Measurements from ENCODE around the gene KCNIP2.

KCNIP2 gene

DNA sequence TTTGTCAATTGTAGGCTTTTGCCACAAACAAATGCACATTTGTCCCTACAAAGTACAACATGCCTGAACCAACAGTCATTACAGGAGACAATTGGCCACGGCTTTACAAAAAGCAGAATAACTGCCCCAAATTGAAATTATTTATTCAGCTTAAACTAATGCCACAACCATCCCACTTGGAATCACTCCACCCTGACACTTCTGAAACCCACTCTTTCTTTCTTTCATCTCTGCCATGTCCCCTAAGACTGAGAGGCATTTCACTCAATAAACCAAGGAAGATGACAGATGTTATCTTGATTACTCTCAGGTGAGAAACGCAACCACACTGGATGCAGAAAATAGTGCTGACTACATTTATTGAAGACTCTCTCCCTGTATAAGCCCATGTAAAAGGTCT is 57.8 kb downstream of the KCNIP2 start:
- Mint-ChIP-seq H3K36me3 (ENCODE audit: low read depth) (peaks cover 34% of the 10 kb centered on the region), H3K27ac (peak overlapping the region; percentile 50), H3K4me3 (no peak overlapping the region), H3K27me3 (ENCODE audit: low read depth, poor library complexity) (no peaks in the 10 kb centered on the region), H3K9me3 (no peaks in the 10 kb centered on the region), H3K4me1 (peaks cover 37% of the 10 kb centered on the region)
- no peak for DNase-seq
- no peak for TF ChIP-seq CTCF (IDR thresholded peaks at IDR 0.05)

GRCh38 chr10:101784558-101784957 is 59.0 kb downstream of the KCNIP2 start:
- Mint-ChIP-seq H3K4me1 (peaks cover 44% of the 10 kb centered on the region), H3K4me3 (peak overlapping the region; percentile 100), H3K27me3 (ENCODE audit: low read depth, poor library complexity) (no peaks in the 10 kb centered on the region), H3K9me3 (no peaks in the 10 kb centered on the region), H3K36me3 (ENCODE audit: low read depth) (peaks cover 30% of the 10 kb centered on the region), H3K27ac (peak overlapping the region; percentile 94)
- DNase-seq: no peak
- no peak for TF ChIP-seq CTCF (IDR thresholded peaks at IDR 0.05)

- Mint-ChIP-seq H3K36me3 (ENCODE audit: low read depth) (peaks cover 22% of the 10 kb centered on the region), H3K27ac (peak overlapping the region; percentile 94)
These were observed 59.9 kb downstream of the KCNIP2 start for GRCh38 chr10:101783736-101784118.

DNA sequence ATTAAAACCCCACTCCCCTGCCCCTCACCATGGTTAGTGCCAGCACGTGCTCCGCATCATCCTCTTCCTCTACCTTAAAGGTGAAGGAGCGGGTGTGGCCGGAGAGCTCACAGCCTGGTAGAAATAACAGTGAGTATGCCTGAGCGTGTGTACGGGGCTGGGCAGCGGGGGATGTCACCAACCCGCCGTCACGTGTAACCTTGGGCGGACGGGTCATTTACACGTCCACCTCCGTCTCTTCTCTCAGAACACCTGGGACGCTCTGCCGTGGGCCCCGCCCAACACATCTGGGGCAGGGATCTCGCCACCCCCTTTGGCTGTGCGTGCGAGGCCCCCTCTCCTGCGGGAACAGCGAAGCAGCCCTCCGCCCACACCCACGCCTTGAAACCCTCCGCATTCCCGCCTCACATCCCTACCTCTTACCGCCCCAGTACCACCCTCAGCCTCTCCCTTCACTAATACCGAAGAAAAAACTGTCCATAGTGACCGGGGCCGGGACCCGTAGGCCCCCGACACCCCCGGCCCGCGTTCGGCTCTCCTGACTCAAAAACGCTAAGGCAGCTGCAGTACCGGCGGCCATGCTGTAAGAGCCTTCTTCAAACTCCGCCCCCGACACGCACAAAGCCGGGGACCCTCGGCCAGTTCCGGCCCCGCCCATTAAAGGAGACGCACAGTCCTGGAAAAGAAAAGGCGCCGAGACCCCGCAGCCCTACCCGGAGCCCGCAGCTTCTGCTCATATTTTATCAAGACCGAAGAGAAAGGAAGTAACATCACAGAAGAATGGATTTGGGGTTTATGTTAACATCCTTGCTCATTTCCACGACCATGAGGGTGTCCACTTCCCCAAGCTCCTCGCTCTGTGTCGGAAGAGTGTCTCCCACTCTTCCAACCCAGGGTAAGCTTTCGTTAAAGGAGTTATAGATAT is 60.5 kb downstream of the KCNIP2 start, which contains the start of gene NPM3:
Gene NPM3 (minus strand): TSS at position 636 of the 925 bp plus-strand sequence. CDS start 56 bp downstream, at position 580.
- peaks cover 22% of the 10 kb centered on the region for H3K36me3 Mint-ChIP-seq (ENCODE audit: low read depth)

More at GRCh38 chr10:101783736-101784118, 59.9 kb downstream of the KCNIP2 start:
- H3K27me3 Mint-ChIP-seq (ENCODE audit: low read depth, poor library complexity): peaks cover 7% of the 10 kb centered on the region
- no peak for DNase-seq
- no peaks in the 10 kb centered on the region for H3K9me3 Mint-ChIP-seq
- peak overlapping the region; percentile 100 for H3K4me3 Mint-ChIP-seq
- peaks cover 49% of the 10 kb centered on the region for H3K4me1 Mint-ChIP-seq
- TF ChIP-seq CTCF (IDR thresholded peaks at IDR 0.05): no peak

GRCh38 chr10:101781984-101782810 is 61.4 kb downstream of the KCNIP2 start:
- no peak overlapping the region for H3K27ac Mint-ChIP-seq
- peaks cover 22% of the 10 kb centered on the region for H3K27me3 Mint-ChIP-seq (ENCODE audit: low read depth, poor library complexity)
- no peaks in the 10 kb centered on the region for H3K9me3 Mint-ChIP-seq

More for the DNA sequence above, 60.5 kb downstream of the KCNIP2 start, which contains the start of gene NPM3:
- Mint-ChIP-seq H3K9me3 (no peaks in the 10 kb centered on the region), H3K27ac (peak within 1 kb of the TSS; percentile 96), H3K4me3 (peak within 1 kb of the TSS; percentile 100), H3K27me3 (ENCODE audit: low read depth, poor library complexity) (peaks cover 14% of the 10 kb centered on the region), H3K4me1 (peaks cover 53% of the 10 kb centered on the region)
- TF ChIP-seq CTCF (IDR thresholded peaks at IDR 0.05): no peak
- DNase-seq: peak; percentile 90

More at GRCh38 chr10:101781984-101782810, 61.4 kb downstream of the KCNIP2 start:
- H3K4me1 Mint-ChIP-seq: peaks cover 61% of the 10 kb centered on the region
- DNase-seq: no peak
- H3K36me3 Mint-ChIP-seq (ENCODE audit: low read depth): peaks cover 15% of the 10 kb centered on the region
- H3K4me3 Mint-ChIP-seq: peak overlapping the region; percentile 100
- no peak for TF ChIP-seq CTCF (IDR thresholded peaks at IDR 0.05)
